ENCODE measurements around the gene CD99L2. TPM values are rescaled to one million over a fixed set of nuclear protein-coding genes. Genes with fewer than 3 reads are reported as not detected.

CD99L2 gene
- total and polyA plus RNA-seq, 2 of the 8 experiments (the other 6 are each of a cell fraction or from before 2014, with no cell fraction given) = 8.0 to 8.5 TPM

GRCh38 chrX:150771116-150771515 is 127.4 kb downstream of the CD99L2 start:
- Histone ChIP-seq H3K23me2 (ENCODE audit: low read depth, low read length) (no peaks in the 10 kb centered on the region), H3K9ac (replicated peaks in 1 of 4; ENCODE audit: extremely low read depth in 1 of 4, low read depth in 3 of 4, low read length in 3 of 4) (no peak overlapping the region), H2BK12ac (ENCODE audit: low read depth, low read length) (no peak overlapping the region), H4K91ac (replicated peaks; ENCODE audit: insufficient read length, low read length) (no peak overlapping the region), H2BK15ac (ENCODE audit: low read length) (no peak overlapping the region), H3K14ac (ENCODE audit: insufficient read length) (no peak overlapping the region), H3K4ac (replicated peaks; ENCODE audit: insufficient read length, low read depth, low read length) (no peak overlapping the region), H3K79me2 (ENCODE audit: control insufficient read depth in 1 of 2, insufficient read depth in 2 of 2, low read length in 2 of 2) (no peaks in the 10 kb centered on the region), H2BK20ac (ENCODE audit: low read length) (no peak overlapping the region), H3K18ac (ENCODE audit: extremely low read depth, low read length) (no peak overlapping the region), H3K9me3 (ENCODE audit: insufficient read depth in 2 of 2, low read depth in 1 of 2, low read length in 1 of 2) (no peaks in the 10 kb centered on the region), H2AK5ac (ENCODE audit: low read depth, low read length) (no peak overlapping the region), H3K4me1 (replicated peaks in 1 of 4; ENCODE audit: control insufficient read depth in 3 of 4, insufficient read depth in 4 of 4, low read length in 3 of 4) (no peaks in the 10 kb centered on the region; a peak in 3 of 7 replicates), H4K5ac (ENCODE audit: insufficient read length, low read depth, low read length) (no peak overlapping the region), H3K56ac (replicated peaks; ENCODE audit: insufficient read length, low read depth, low read length) (no peak overlapping the region), H2AFZ (ENCODE audit: low read length) (no peak overlapping the region), H2BK120ac (replicated peaks; ENCODE audit: low read depth, low read length) (no peak overlapping the region), H4K20me1 (replicated peaks in 1 of 2; ENCODE audit: control insufficient read depth in 1 of 2, insufficient read depth in 2 of 2, low read length in 2 of 2) (no peaks in the 10 kb centered on the region), H3K23ac (ENCODE audit: insufficient read length) (no peak overlapping the region), H3K79me1 (ENCODE audit: low read depth, low read length) (no peaks in the 10 kb centered on the region), H2BK5ac (ENCODE audit: low read depth, low read length) (no peak overlapping the region), H3K36me3 (ENCODE audit: control insufficient read depth in 2 of 4, insufficient read depth in 4 of 4, low read length in 3 of 4) (peaks cover 0 to 9% (median 1%) of the 10 kb centered on the region in 4 experiments; a peak in 3 of 8 replicates), H3K4me2 (ENCODE audit: insufficient read depth in 1 of 2, low read depth in 2 of 2, low read length in 2 of 2) (no peak overlapping the region), H3K27ac (ENCODE audit: low read depth, low read length) (no peak overlapping the region), H3K27me3 (replicated peaks in 1 of 4; ENCODE audit: control insufficient read depth in 3 of 4, extremely low read depth in 1 of 4, insufficient read depth in 3 of 4, low read length in 3 of 4) (no peaks in the 10 kb centered on the region), H3K4me3 (ENCODE audit: extremely low read depth in 1 of 4, insufficient read depth in 2 of 4, low read depth in 3 of 4, low read length in 4 of 4) (no peak overlapping the region), H4K8ac (ENCODE audit: extremely low read depth, insufficient read depth, low read length) (no peak overlapping the region)
- FAIRE-seq (no peak), DNase-seq (ENCODE audit: low read depth in 1 of 2, low spot score in 2 of 2) (no peak)
- POLR2A ChIA-PET (ENCODE audit: partially characterized antibody) = interaction anchor here (1.6 kb wide), 1 partner anchor 219 kb away, joined by 7 read pairs; no protein-coding TSS in a partner anchor
- CTCF ChIA-PET (ENCODE audit: partially characterized antibody) = interaction anchor here (1.0 to 3.5 kb wide), 10 partner anchors 10 to 334 kb away, joined by 3 to 40 read pairs (median 5); no protein-coding TSS in a partner anchor
- 89% methylated on average over 9 of the region's 16 CpGs; no CpG with 5 or more reads in 1 of the 2 experiments for WGBS, 2 experiments (ENCODE audit: extremely low coverage in 1 of 2, insufficient coverage in 1 of 2, insufficient read length in 1 of 2, insufficient replicate concordance in 2 of 2, low coverage in 1 of 2, low lambda C conversion rate in 2 of 2, missing lambda C conversion rate in 1 of 2)
- TF ChIP-seq BCL11A (IDR thresholded peaks at IDR 0.05; ENCODE audit: low read depth in 2 of 2, low read length in 2 of 2) (no peak), ZNF274 (IDR thresholded peaks at IDR 0.05; ENCODE audit: borderline replicate concordance, extremely low read depth, low read length) (no peak), NANOG (IDR thresholded peaks at IDR 0.05; ENCODE audit: insufficient read depth, low read depth, low read length, poor library complexity, severe bottlenecking) (no peak)
